ENCODE results near the gene NT5C2. TPM values are rescaled to one million over a fixed set of nuclear protein-coding genes. Genes with fewer than 3 reads are reported as not detected.
A peak's percentile ranks its signal among the peaks of the same experiment; 100 is the strongest.
"Not testable (repeated sequence)": the region's sequence is repeated elsewhere in the genome, so short reads cannot be mapped to it uniquely, and the experiment has no call there.

Gene NT5C2
- total and polyA plus RNA-seq, 10 donors, result 21.7 to 115 (median 89.6) TPM

GRCh38 chr10:103147645-103148044, 45.4 kb downstream of the NT5C2 start:
- no peaks in the 10 kb centered on the region for H3K27me3 ChIP-seq (replicated peaks in 1 of 7)
- H3K4me1 ChIP-seq, result peaks cover 0 to 16% (median 3%) of the 10 kb centered on the region in 6 donors
- TF ChIP-seq POLR2A (IDR thresholded peaks at IDR 0.05) (no peak), CTCF (IDR thresholded peaks at IDR 0.05 in 8 of 11, conservative IDR thresholded peaks at IDR 0.05 in 3 of 11) (no peak), POLR2AphosphoS5 (IDR thresholded peaks at IDR 0.05) (no peak)
- intact Hi-C loops (cut with DNase I; ENCODE audit: low total_unique reads), result no loop called here
- 80 to 93% (median 86%) methylated on average over 4 of the region's 4 CpGs for WGBS, 5 donors
- no peak overlapping the region for H3K27ac ChIP-seq
- no peaks in the 10 kb centered on the region for H3K9me3 ChIP-seq
- peaks cover 0 to 65% (median 2%) of the 10 kb centered on the region in 6 donors for H3K36me3 ChIP-seq
- no peak for DNase-seq
- no peak overlapping the region for H3K4me3 ChIP-seq

- no peak overlapping the region for H3K4me3 ChIP-seq
- no peak overlapping the region for H3K27ac ChIP-seq
- no peak for DNase-seq
- intact Hi-C loops (cut with DNase I; ENCODE audit: low total_unique reads), result no loop called here
- H3K27me3 ChIP-seq (replicated peaks in 1 of 7), result no peaks in the 10 kb centered on the region
- TF ChIP-seq POLR2AphosphoS5 (IDR thresholded peaks at IDR 0.05) (peak in 1 of 3 donors; percentile 5), CTCF (IDR thresholded peaks at IDR 0.05 in 8 of 11, conservative IDR thresholded peaks at IDR 0.05 in 3 of 11) (no peak), POLR2A (IDR thresholded peaks at IDR 0.05) (no peak)
- peaks cover 0 to 10% (median 0%) of the 10 kb centered on the region in 6 donors for H3K4me1 ChIP-seq
- no peaks in the 10 kb centered on the region for H3K9me3 ChIP-seq
- H3K36me3 ChIP-seq, result peaks cover 0 to 69% (median 6%) of the 10 kb centered on the region in 6 donors
- WGBS, 5 donors, result 73 to 91% (median 90%) methylated on average over 3 of the region's 3 CpGs
These were observed 47.1 kb downstream of the NT5C2 start for GRCh38 chr10:103145860-103146466.

GRCh38 chr10:103145046-103145445, 48.0 kb downstream of the NT5C2 start:
- Histone ChIP-seq H3K4me1 (peaks cover 0 to 10% (median 0%) of the 10 kb centered on the region in 6 donors), H3K27ac (no peak overlapping the region), H3K4me3 (no peak overlapping the region), H3K27me3 (replicated peaks in 1 of 7) (no peaks in the 10 kb centered on the region), H3K9me3 (no peaks in the 10 kb centered on the region), H3K36me3 (peaks cover 0 to 75% (median 10%) of the 10 kb centered on the region in 6 donors)
- intact Hi-C loops (cut with DNase I; ENCODE audit: low total_unique reads), result no loop called here
- TF ChIP-seq POLR2A (IDR thresholded peaks at IDR 0.05) (no peak), POLR2AphosphoS5 (IDR thresholded peaks at IDR 0.05) (no peak), CTCF (IDR thresholded peaks at IDR 0.05 in 8 of 11, conservative IDR thresholded peaks at IDR 0.05 in 3 of 11) (no peak)
- no peak for DNase-seq
- 94 to 100% (median 100%) methylated on average over 1 of the region's 1 CpG for WGBS, 5 donors

GRCh38 chr10:103144041-103144440, 49.0 kb downstream of the NT5C2 start:
- intact Hi-C loops (cut with DNase I; ENCODE audit: low total_unique reads), result no loop called here
- Histone ChIP-seq H3K27me3 (replicated peaks in 1 of 7) (no peaks in the 10 kb centered on the region), H3K36me3 (peaks cover 0 to 81% (median 13%) of the 10 kb centered on the region in 6 donors), H3K9me3 (no peaks in the 10 kb centered on the region), H3K4me3 (no peak overlapping the region), H3K4me1 (peaks cover 0 to 10% (median 0%) of the 10 kb centered on the region in 6 donors), H3K27ac (no peak overlapping the region)
- 92 to 97% (median 94%) methylated on average over 2 of the region's 2 CpGs for WGBS, 5 donors
- DNase-seq, result no peak
- no peak for TF ChIP-seq POLR2AphosphoS5 (IDR thresholded peaks at IDR 0.05)
- no peak for TF ChIP-seq POLR2A (IDR thresholded peaks at IDR 0.05)
- no peak for TF ChIP-seq CTCF (IDR thresholded peaks at IDR 0.05 in 8 of 11, conservative IDR thresholded peaks at IDR 0.05 in 3 of 11)

- H3K27ac ChIP-seq; DNase-seq; intact Hi-C loops (cut with DNase I; ENCODE audit: low total_unique reads); H3K27me3 ChIP-seq (replicated peaks in 1 of 7); H3K9me3 ChIP-seq; H3K4me3 ChIP-seq: not testable (repeated sequence)
- WGBS, 5 donors, result 62 to 84% (median 73%) methylated on average over 3 of the region's 3 CpGs
- Histone ChIP-seq H3K36me3 (peaks cover 0 to 81% (median 13%) of the 10 kb centered on the region in 6 donors), H3K4me1 (peaks cover 0 to 10% (median 0%) of the 10 kb centered on the region in 6 donors)
These were observed 49.4 kb downstream of the NT5C2 start for GRCh38 chr10:103143641-103144040.
